ENCODE data around the gene RHOB. TPM values are rescaled to one million over a fixed set of nuclear protein-coding genes. Genes with fewer than 3 reads are reported as not detected.

The RHOB gene
- total RNA-seq, 4 donors from 2014 or later = 242 to 1,280 (median 486) TPM

DNA sequence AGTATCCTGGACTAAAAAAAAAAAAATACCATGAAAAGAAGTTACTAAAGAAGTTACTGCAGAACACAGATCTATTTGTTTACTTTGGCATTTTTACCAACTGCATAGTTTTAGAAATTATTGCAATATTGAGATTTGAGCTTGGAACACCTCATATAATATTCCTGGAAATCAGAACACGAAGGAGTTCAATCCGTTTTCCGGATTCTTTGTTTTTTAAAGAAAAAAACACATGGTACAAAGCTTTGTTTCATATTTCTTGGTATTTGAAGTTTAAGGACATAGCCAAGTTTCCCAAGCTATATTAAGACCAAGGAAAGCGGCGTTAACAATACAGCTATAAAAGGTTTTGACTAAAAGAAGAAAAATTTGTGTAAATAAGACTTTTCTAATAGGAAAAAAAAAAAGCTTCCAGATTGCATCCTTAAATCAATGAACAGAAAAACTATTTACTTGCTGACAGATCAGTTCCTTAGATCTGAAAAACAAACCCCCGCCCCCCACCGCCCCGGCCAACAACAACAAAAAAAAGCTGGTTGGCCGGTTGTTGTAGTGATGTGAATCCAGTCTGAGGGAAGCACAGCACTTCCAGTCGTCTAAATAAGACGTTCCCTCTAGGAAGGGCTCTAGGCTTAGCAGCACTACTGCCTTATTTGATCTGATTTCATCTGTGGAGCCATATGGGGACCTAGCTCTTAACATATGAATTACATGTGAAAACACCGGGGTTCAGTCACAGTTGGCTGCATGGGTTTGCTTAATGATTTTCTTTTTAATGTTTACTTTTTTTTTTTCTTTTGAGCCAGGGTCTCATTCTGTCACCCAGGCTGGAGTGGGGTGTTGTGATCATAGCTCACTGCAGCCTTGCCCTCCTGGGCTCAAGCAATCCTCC is 2.5 kb upstream of the RHOB start:
- intact Hi-C loops (cut with DNase I; ENCODE audit: low total_unique reads) = loop anchor here (5.0 kb wide), 1 partner anchor 198 kb away; no protein-coding TSS in a partner anchor
- TF ChIP-seq, protein P1, sequence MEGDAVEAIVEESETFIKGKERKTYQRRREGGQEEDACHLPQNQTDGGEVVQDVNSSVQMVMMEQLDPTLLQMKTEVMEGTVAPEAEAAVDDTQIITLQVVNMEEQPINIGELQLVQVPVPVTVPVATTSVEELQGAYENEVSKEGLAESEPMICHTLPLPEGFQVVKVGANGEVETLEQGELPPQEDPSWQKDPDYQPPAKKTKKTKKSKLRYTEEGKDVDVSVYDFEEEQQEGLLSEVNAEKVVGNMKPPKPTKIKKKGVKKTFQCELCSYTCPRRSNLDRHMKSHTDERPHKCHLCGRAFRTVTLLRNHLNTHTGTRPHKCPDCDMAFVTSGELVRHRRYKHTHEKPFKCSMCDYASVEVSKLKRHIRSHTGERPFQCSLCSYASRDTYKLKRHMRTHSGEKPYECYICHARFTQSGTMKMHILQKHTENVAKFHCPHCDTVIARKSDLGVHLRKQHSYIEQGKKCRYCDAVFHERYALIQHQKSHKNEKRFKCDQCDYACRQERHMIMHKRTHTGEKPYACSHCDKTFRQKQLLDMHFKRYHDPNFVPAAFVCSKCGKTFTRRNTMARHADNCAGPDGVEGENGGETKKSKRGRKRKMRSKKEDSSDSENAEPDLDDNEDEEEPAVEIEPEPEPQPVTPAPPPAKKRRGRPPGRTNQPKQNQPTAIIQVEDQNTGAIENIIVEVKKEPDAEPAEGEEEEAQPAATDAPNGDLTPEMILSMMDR (IDR thresholded peaks at IDR 0.05) = no peak
- TF ChIP-seq POLR2A (IDR thresholded peaks at IDR 0.05) = peak; percentile 47
- Histone ChIP-seq H3K4me3 (peak overlapping the region in 1 of 2 donors; percentile 15), H3K27ac (peak overlapping the region; percentile 88 to 92), H3K4me1 (no peaks in the 10 kb centered on the region), H3K27me3 (no peaks in the 10 kb centered on the region), H3K9me3 (no peaks in the 10 kb centered on the region), H3K36me3 (no peaks in the 10 kb centered on the region)
- peak in 1 of 2 donors; percentile 69 for DNase-seq

DNA sequence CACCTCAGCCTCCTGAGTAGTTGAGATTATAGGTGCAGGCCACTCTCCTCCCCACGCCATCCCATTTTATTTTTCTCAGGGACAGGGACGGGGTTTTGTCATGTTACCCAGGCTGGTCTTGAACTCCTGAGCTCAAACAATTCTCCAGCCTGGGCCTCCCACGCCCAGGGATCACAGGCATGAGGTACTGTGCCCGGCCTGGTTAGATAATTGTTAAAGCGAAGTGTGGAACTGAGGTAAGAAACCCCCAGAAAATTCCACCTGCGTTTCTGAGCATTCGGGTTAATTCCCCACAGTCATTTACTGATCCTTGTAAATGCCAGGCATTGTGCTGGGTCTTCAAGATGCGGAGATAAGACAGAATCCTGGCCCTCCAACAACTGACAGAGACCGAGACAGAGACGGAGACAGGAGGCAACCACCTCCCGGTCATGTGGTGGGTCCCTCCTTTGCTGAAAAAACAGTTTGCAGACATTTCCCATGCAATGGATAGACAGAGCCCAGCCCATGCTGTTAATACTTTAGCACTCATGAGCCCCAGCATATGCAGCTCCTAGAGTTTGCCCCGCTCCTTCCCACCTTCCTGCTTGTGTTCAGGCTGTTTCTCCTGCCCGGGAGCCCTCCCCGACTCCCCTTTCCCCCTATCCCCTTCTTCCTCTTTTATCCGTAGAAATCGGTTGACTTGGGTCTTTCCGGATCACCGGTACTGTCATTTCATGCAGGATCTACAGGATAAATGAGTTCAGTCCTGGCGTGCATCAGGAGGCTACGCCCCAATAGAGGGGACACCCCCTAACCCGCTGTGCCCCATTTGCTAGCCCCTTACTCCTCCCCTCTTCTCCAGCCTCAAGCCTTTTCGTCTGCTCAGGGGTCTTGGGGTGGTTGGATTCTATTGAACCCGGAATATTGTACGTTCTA is 1.6 kb upstream of the RHOB start:
- H3K27me3 ChIP-seq = no peaks in the 10 kb centered on the region
- intact Hi-C loops (cut with DNase I; ENCODE audit: low total_unique reads) = loop anchor here (5.0 kb wide), 1 partner anchor 197 kb away; no protein-coding TSS in a partner anchor
- no peaks in the 10 kb centered on the region for H3K9me3 ChIP-seq
- peak overlapping the region in 1 of 2 donors; percentile 15 for H3K4me3 ChIP-seq
- no peaks in the 10 kb centered on the region for H3K4me1 ChIP-seq
- TF ChIP-seq, protein P1 (IDR thresholded peaks at IDR 0.05) = no peak
- no peak for TF ChIP-seq POLR2A (IDR thresholded peaks at IDR 0.05)
- H3K27ac ChIP-seq = peak overlapping the region; percentile 88 to 92
- DNase-seq = peak in 1 of 2 donors; percentile 49
- no peaks in the 10 kb centered on the region for H3K36me3 ChIP-seq

DNA sequence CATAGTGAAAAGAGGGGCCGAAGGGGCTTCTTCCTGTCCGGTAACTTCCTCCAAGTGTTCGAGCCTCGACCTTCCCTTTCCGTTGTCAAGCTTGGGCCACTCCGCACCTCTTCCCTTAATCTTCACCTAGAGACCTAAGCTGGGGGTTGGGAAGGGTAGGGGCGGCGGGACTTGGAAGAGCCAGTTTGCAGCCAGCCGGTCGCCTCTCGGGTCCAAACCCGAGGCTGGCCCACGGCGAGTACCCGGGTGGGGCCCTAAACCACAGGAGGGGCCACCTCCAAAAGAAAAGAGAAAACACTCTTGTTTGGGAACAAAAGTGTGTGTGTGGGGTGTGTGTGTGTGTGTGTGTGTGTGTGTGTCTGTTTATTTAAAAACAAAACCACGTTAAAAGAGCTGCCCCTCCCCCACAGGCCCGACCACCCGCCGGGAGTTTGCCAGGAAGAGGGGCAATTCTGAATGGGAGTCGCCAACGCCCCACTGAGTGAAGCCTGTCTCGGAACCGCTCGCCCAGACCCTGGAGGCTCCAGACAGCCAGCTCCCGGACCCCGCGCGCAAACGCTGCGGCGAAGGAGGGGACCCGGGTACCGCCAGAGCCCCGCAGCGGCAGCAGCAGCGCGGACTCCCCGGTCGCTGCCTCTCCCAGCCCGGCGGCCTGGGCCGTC is 488 bp upstream of the RHOB start:
- H3K27me3 ChIP-seq = no peaks in the 10 kb centered on the region
- no peaks in the 10 kb centered on the region for H3K9me3 ChIP-seq
- peak in 1 of 2 donors; percentile 55 for DNase-seq
- peak overlapping the region; percentile 96 to 97 for H3K27ac ChIP-seq
- no peaks in the 10 kb centered on the region for H3K36me3 ChIP-seq
- peak overlapping the region; percentile 45 to 89 for H3K4me3 ChIP-seq
- TF ChIP-seq POLR2A (IDR thresholded peaks at IDR 0.05) = peak in 1 of 2 donors; percentile 100
- TF ChIP-seq, protein P1 (IDR thresholded peaks at IDR 0.05) = peak in 1 of 4 experiments; percentile 20
- intact Hi-C loops (cut with DNase I; ENCODE audit: low total_unique reads) = no loop called here
- no peaks in the 10 kb centered on the region for H3K4me1 ChIP-seq

DNA sequence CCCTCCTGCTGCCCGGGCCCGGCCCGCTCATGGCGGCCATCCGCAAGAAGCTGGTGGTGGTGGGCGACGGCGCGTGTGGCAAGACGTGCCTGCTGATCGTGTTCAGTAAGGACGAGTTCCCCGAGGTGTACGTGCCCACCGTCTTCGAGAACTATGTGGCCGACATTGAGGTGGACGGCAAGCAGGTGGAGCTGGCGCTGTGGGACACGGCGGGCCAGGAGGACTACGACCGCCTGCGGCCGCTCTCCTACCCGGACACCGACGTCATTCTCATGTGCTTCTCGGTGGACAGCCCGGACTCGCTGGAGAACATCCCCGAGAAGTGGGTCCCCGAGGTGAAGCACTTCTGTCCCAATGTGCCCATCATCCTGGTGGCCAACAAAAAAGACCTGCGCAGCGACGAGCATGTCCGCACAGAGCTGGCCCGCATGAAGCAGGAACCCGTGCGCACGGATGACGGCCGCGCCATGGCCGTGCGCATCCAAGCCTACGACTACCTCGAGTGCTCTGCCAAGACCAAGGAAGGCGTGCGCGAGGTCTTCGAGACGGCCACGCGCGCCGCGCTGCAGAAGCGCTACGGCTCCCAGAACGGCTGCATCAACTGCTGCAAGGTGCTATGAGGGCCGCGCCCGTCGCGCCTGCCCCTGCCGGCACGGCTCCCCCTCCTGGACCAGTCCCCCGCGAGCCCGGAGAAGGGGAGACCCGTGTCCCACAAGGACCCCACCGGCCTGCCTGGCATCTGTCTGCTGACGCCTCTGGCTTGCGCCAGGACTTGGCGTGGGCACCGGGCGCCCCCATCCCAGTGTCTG is 767 bp downstream of the RHOB start:
- peak overlapping the region; percentile 96 to 97 for H3K27ac ChIP-seq
- H3K4me1 ChIP-seq = no peaks in the 10 kb centered on the region
- intact Hi-C loops (cut with DNase I; ENCODE audit: low total_unique reads) = no loop called here
- TF ChIP-seq POLR2A (IDR thresholded peaks at IDR 0.05) = no peak
- TF ChIP-seq, protein P1 (IDR thresholded peaks at IDR 0.05) = peak in 1 of 4 experiments; percentile 3
- H3K27me3 ChIP-seq = no peaks in the 10 kb centered on the region
- H3K36me3 ChIP-seq = no peaks in the 10 kb centered on the region
- H3K4me3 ChIP-seq = peak overlapping the region; percentile 89 to 97
- DNase-seq = peak; percentile 64 to 67
- no peaks in the 10 kb centered on the region for H3K9me3 ChIP-seq

All from uterus (tissue), 4 donors.